ENCODE data around the gene SOX6.

DNA sequence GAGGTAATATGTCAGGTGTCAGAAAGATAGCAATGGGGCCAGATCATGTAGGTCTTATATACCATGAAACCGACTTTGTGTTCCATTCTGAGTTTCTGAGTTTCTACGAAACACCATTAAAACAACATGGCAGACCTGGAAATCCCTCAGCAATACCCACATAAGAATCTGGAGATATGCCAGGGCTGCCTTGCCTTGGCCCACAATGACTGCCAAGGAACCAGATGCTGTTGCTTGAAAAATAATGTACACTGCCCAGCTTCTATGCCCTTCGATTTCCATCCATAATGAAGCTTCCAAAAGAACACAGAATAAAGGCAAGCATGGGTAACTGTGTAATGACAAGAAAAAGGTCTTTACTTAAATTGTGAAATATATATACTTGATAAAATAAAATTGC, 277.4 kb downstream of the SOX6 start:
- TF ChIP-seq, protein P1, sequence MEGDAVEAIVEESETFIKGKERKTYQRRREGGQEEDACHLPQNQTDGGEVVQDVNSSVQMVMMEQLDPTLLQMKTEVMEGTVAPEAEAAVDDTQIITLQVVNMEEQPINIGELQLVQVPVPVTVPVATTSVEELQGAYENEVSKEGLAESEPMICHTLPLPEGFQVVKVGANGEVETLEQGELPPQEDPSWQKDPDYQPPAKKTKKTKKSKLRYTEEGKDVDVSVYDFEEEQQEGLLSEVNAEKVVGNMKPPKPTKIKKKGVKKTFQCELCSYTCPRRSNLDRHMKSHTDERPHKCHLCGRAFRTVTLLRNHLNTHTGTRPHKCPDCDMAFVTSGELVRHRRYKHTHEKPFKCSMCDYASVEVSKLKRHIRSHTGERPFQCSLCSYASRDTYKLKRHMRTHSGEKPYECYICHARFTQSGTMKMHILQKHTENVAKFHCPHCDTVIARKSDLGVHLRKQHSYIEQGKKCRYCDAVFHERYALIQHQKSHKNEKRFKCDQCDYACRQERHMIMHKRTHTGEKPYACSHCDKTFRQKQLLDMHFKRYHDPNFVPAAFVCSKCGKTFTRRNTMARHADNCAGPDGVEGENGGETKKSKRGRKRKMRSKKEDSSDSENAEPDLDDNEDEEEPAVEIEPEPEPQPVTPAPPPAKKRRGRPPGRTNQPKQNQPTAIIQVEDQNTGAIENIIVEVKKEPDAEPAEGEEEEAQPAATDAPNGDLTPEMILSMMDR (conservative IDR thresholded peaks at IDR 0.05): no peak
- TF ChIP-seq EZH2 (IDR thresholded peaks at IDR 0.05; ENCODE audit: low read depth): no peak
